SK-N-SH (cell line): ENCODE data around the gene COBL. TPM values are rescaled to one million over a fixed set of nuclear protein-coding genes. Genes with fewer than 3 reads are reported as not detected.

Source experiments
- CTCF ChIA-PET: fragments of 300-600, 350-600 bp; formaldehyde crosslinking; extraction: SDS; loops from one replicate; lab custom pipeline; 2021; lab: Yijun Ruan, JAX
- POLR2A ChIA-PET: fragments of 350-600 bp; sonication (Branson Sonifier 250); formaldehyde crosslinking; extraction: SDS; loops from one replicate; lab custom pipeline; 2020; ENCODE audit warnings: antibody characterized with exemption, inconsistent platforms; lab: Yijun Ruan, JAX
- DNase-seq: peaks from one replicate; pipeline ENCODE4 v3.0.0; 2012
- H2AFZ ChIP-seq: fragments of 200-600 bp; sonication (generic); 2 replicates; pipeline ENCODE4 v1.8.1; 2016; ENCODE audit warnings: antibody characterized with exemption, mild to moderate bottlenecking, low read depth
- H3F3A ChIP-seq: fragments of 200-600 bp; sonication (generic); replicated peaks from 2 replicates; pipeline ENCODE3; 2016; ENCODE audit warnings: antibody characterized with exemption, mild to moderate bottlenecking; ENCODE audit not compliant: insufficient read depth
- H3K27ac ChIP-seq, 2 experiments: fragments of 200-500 bp in 1 of 2; fragments of 200-600 bp in 1 of 2; sonication (Bioruptor generic) in 1 of 2; sonication (generic), shearing (Covaris generic) in 1 of 2; 2 replicates each; pipeline versions ENCODE4 v1.5.1 to v1.6.1; 2014 to 2016; ENCODE audit warnings: low read depth in 2 of 2, inconsistent platforms in 1 of 2, low read length in 1 of 2, mild to moderate bottlenecking in 1 of 2, mixed read lengths in 1 of 2
- H3K27me3 ChIP-seq: fragments of 200-600 bp; sonication (generic), shearing (Covaris generic); 2 replicates; pipeline ENCODE4 v1.6.1; 2016; ENCODE audit warnings: mixed run types; ENCODE audit not compliant: insufficient read depth
- H3K36me3 ChIP-seq, 2 experiments: fragments of 200-500 bp in 1 of 2; fragments of 200-600 bp in 1 of 2; sonication (Bioruptor generic) in 1 of 2; sonication (generic) in 1 of 2; replicated peaks in 1 of 2; 2 replicates each; pipeline versions ENCODE3 to v1.5.1; 2014 to 2016; ENCODE audit warnings: low read length in 1 of 2, mild to moderate bottlenecking in 1 of 2; ENCODE audit not compliant: insufficient read depth in 2 of 2, control insufficient read depth in 1 of 2
- H3K4me1 ChIP-seq, 2 experiments: fragments of 200-500 bp in 1 of 2; fragments of 200-600 bp in 1 of 2; sonication (Bioruptor generic) in 1 of 2; sonication (generic), shearing (Covaris generic) in 1 of 2; 2 replicates each; pipeline versions ENCODE4 v1.5.1 to v1.6.1; 2014 to 2016; ENCODE audit warnings: low read depth in 1 of 2, low read length in 1 of 2, mixed run types in 1 of 2; ENCODE audit not compliant: insufficient read depth in 2 of 2, control insufficient read depth in 1 of 2
- H3K4me2 ChIP-seq: fragments of 200-600 bp; sonication (generic), shearing (Covaris generic); 2 replicates; pipeline ENCODE4 v1.6.1; 2017; ENCODE audit warnings: mixed run types
- H3K4me3 ChIP-seq, 2 experiments: fragments of 200-500 bp in 1 of 2; fragments of 200-600 bp in 1 of 2; sonication (Bioruptor generic) in 1 of 2; sonication (generic), shearing (Covaris generic) in 1 of 2; 2 replicates each; pipeline versions ENCODE4 v1.5.1 to v1.8.1; 2014 to 2016; ENCODE audit warnings: low read depth in 2 of 2, inconsistent platforms in 1 of 2, low read length in 1 of 2, mild to moderate bottlenecking in 1 of 2, mixed read lengths in 1 of 2, moderate library complexity in 1 of 2
- H3K79me2 ChIP-seq: fragments of 200-600 bp; sonication (generic); 2 replicates; pipeline ENCODE4 v1.8.1; 2017; ENCODE audit warnings: mild to moderate bottlenecking; ENCODE audit not compliant: insufficient read depth
- H3K9ac ChIP-seq: fragments of 200-600 bp; sonication (generic); 2 replicates; pipeline ENCODE4 v1.6.1; 2017; ENCODE audit warnings: mixed run types
- H3K9me2 ChIP-seq: fragments of 200-600 bp; sonication (generic); 2 replicates; pipeline ENCODE4 v1.6.1; 2017; ENCODE audit warnings: mixed run types
- H3K9me3 ChIP-seq: fragments of 200-600 bp; sonication (generic); 2 replicates; pipeline ENCODE4 v1.6.1; 2017; ENCODE audit warnings: mixed run types, mild to moderate bottlenecking, moderate library complexity
- H4K20me1 ChIP-seq: fragments of 200-600 bp; sonication (generic); 2 replicates; pipeline ENCODE4 v1.6.1; 2017; ENCODE audit warnings: mild to moderate bottlenecking, mixed run types; ENCODE audit not compliant: insufficient read depth
- CHD2 ChIP-seq: fragments of 150-350 bp; IDR thresholded peaks from 2 replicates; pipeline ENCODE4 v1.6.1; 2018; ENCODE audit warnings: low read length; ENCODE audit not compliant: partially characterized antibody
- CTCF ChIP-seq: fragments of 200-600 bp; sonication (generic); IDR thresholded peaks from 2 replicates; pipeline ENCODE4 v1.6.1; 2017; ENCODE audit warnings: antibody characterized with exemption, mild to moderate bottlenecking, moderate library complexity
- FOSL2 ChIP-seq: IDR thresholded peaks from 2 replicates; pipeline ENCODE4 v1.4.0; 2012; ENCODE audit warnings: low read depth, mild to moderate bottlenecking, moderate library complexity, borderline replicate concordance
- FOXJ3 ChIP-seq: sonication (generic); formaldehyde crosslinking; IDR thresholded peaks from 2 replicates; pipeline ENCODE4 v1.5.1; 2020; ENCODE audit warnings: mild to moderate bottlenecking, missing genetic modification reagents
- GABPA ChIP-seq: IDR thresholded peaks from 2 replicates; pipeline ENCODE4 v1.4.0; 2012; ENCODE audit warnings: low read depth, mild to moderate bottlenecking
- GATA2 ChIP-seq: sonication (generic); formaldehyde crosslinking; IDR thresholded peaks from 2 replicates; pipeline ENCODE4 v1.5.0; 2020; ENCODE audit warnings: mild to moderate bottlenecking, missing genetic modification reagents
- MEF2A ChIP-seq: IDR thresholded peaks from 2 replicates; pipeline ENCODE4 v1.4.0; 2012; ENCODE audit warnings: low read depth, borderline replicate concordance
- RFX5 ChIP-seq: IDR thresholded peaks from 2 replicates; pipeline ENCODE4 v1.6.1; 2012; ENCODE audit warnings: mild to moderate bottlenecking, improper control_type of control experiment, low read length
- RXRA ChIP-seq: IDR thresholded peaks from 2 replicates; pipeline ENCODE4 v1.4.0; 2012; ENCODE audit warnings: low read depth, mild to moderate bottlenecking, borderline replicate concordance
- SIN3A ChIP-seq: IDR thresholded peaks from 2 replicates; pipeline ENCODE4 v1.6.1; 2012; ENCODE audit warnings: low read depth, mild to moderate bottlenecking, low read length, moderate library complexity, borderline replicate concordance
- SMC3 ChIP-seq: IDR thresholded peaks from 2 replicates; pipeline ENCODE4 v1.6.1; 2012; ENCODE audit warnings: low read depth, low read length, improper control_type of control experiment
- TEAD4 ChIP-seq: IDR thresholded peaks from 2 replicates; pipeline ENCODE4 v1.4.0; 2012; ENCODE audit warnings: mild to moderate bottlenecking, borderline replicate concordance; ENCODE audit not compliant: insufficient read depth
- USF2 ChIP-seq: fragments of 150-350 bp; IDR thresholded peaks from 2 replicates; pipeline ENCODE4 v1.6.1; 2017; ENCODE audit warnings: antibody characterized with exemption, low read length, low read depth, borderline replicate concordance
- WGBS: methylation state at CpG from one replicate; pipeline ENCODE4 v1.1.6; 2017; ENCODE audit warnings: low lambda C conversion rate; 5-methylcytosine and 5-hydroxymethylcytosine counted together
- polyA plus RNA-seq, 3 experiments: library from polyadenylated mRNA; depleted of rRNA; stranded (reverse); fragments of >200 nt; gene quantifications; 2 replicates each; pipeline ENCODE4 v1.2.3, GENCODE V29; 2012
- TF ChIP-seq, protein P1 (sequence below): IDR thresholded peaks from 2 replicates; pipeline ENCODE4 v1.6.1; 2012; ENCODE audit warnings: mild to moderate bottlenecking, low read depth, low read length, moderate library complexity
- TF ChIP-seq, protein P2 (sequence below): IDR thresholded peaks from 2 replicates; pipeline ENCODE4 v1.4.0; 2012; ENCODE audit warnings: low read depth, borderline replicate concordance

Gene COBL
- polyA plus RNA-seq, 1 of the 3 experiments (the other 2 are of a cell fraction) = under 0.01 TPM

GRCh38 chr7:51075681-51076580 lies 240.7 kb downstream of the COBL start:
- Histone ChIP-seq H4K20me1 (no peaks in the 10 kb centered on the region), H3K36me3 (no peaks in the 10 kb centered on the region), H3K4me1 (no peaks in the 10 kb centered on the region; a peak in 1 of 4 replicates), H2AFZ (no peak overlapping the region), H3K9ac (no peak overlapping the region), H3K27ac (no peak overlapping the region), H3K79me2 (no peaks in the 10 kb centered on the region), H3K4me2 (no peak overlapping the region), H3K9me2 (no peaks in the 10 kb centered on the region), H3K9me3 (no peaks in the 10 kb centered on the region), H3F3A (no peaks in the 10 kb centered on the region)
- no peak for DNase-seq
- POLR2A ChIA-PET = no interaction called here
- TF ChIP-seq FOSL2 (no peak), CHD2 (no peak), GATA2 (CRISPR knock-in tag) (no peak), USF2 (no peak), TEAD4 (no peak), FOXJ3 (no peak), SMC3 (no peak), RXRA (no peak), SIN3A (no peak), RFX5 (no peak), CTCF (no peak), GABPA (no peak), MEF2A (no peak)
- TF ChIP-seq, protein P1, sequence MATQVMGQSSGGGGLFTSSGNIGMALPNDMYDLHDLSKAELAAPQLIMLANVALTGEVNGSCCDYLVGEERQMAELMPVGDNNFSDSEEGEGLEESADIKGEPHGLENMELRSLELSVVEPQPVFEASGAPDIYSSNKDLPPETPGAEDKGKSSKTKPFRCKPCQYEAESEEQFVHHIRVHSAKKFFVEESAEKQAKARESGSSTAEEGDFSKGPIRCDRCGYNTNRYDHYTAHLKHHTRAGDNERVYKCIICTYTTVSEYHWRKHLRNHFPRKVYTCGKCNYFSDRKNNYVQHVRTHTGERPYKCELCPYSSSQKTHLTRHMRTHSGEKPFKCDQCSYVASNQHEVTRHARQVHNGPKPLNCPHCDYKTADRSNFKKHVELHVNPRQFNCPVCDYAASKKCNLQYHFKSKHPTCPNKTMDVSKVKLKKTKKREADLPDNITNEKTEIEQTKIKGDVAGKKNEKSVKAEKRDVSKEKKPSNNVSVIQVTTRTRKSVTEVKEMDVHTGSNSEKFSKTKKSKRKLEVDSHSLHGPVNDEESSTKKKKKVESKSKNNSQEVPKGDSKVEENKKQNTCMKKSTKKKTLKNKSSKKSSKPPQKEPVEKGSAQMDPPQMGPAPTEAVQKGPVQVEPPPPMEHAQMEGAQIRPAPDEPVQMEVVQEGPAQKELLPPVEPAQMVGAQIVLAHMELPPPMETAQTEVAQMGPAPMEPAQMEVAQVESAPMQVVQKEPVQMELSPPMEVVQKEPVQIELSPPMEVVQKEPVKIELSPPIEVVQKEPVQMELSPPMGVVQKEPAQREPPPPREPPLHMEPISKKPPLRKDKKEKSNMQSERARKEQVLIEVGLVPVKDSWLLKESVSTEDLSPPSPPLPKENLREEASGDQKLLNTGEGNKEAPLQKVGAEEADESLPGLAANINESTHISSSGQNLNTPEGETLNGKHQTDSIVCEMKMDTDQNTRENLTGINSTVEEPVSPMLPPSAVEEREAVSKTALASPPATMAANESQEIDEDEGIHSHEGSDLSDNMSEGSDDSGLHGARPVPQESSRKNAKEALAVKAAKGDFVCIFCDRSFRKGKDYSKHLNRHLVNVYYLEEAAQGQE = no peak
- TF ChIP-seq, protein P2, sequence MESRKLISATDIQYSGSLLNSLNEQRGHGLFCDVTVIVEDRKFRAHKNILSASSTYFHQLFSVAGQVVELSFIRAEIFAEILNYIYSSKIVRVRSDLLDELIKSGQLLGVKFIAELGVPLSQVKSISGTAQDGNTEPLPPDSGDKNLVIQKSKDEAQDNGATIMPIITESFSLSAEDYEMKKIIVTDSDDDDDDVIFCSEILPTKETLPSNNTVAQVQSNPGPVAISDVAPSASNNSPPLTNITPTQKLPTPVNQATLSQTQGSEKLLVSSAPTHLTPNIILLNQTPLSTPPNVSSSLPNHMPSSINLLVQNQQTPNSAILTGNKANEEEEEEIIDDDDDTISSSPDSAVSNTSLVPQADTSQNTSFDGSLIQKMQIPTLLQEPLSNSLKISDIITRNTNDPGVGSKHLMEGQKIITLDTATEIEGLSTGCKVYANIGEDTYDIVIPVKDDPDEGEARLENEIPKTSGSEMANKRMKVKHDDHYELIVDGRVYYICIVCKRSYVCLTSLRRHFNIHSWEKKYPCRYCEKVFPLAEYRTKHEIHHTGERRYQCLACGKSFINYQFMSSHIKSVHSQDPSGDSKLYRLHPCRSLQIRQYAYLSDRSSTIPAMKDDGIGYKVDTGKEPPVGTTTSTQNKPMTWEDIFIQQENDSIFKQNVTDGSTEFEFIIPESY = no peak
- TF ChIP-seq, all 33 proteins: peak for 0
- CTCF ChIA-PET = interaction anchor here (0.7 to 2.1 kb wide), 4 partner anchors 8 to 87 kb away, joined by 3 to 12 read pairs (median 4); no protein-coding TSS in a partner anchor
- Histone ChIP-seq H3K27me3 (peaks cover 63% of the 10 kb centered on the region), H3K4me3 (no peak overlapping the region)
- 25% methylated on average over 11 of the region's 11 CpGs for WGBS
